ENCODE data around the gene NOX5.

GRCh38 chr15:68992696-68993095 lies 21.8 kb upstream of the NOX5 start:
- TF ChIP-seq CTCF (IDR thresholded peaks at IDR 0.05): no peak
- no peak for TF ChIP-seq POLR2A (IDR thresholded peaks at IDR 0.05)

All from stomach (tissue), 4 donors.